Fibroblast of skin of back (primary cell): Measurements from ENCODE around the gene C20orf141.

Experiments
- DNase-seq: peaks from one replicate; pipeline ENCODE4 v3.0.0-alpha.2; 2013

Gene C20orf141

GRCh38 chr20:2851086-2851485 lies 36.3 kb downstream of the C20orf141 start:
- DNase-seq = no peak

- DNase-seq = no peak
Measured at GRCh38 chr20:2858591-2858990, 43.8 kb downstream of the C20orf141 start.

- no peak for DNase-seq
Measured at GRCh38 chr20:2859330-2860121, 44.7 kb downstream of the C20orf141 start.

GRCh38 chr20:2864626-2865025 lies 49.8 kb downstream of the C20orf141 start:
- DNase-seq = no peak

- DNase-seq = no peak
Measured at GRCh38 chr20:2865101-2865500, 50.3 kb downstream of the C20orf141 start.
